Measurements from ENCODE around the gene BCLAF1.
A peak's percentile ranks its signal among the peaks of the same experiment; 100 is the strongest.

Gene BCLAF1

DNA sequence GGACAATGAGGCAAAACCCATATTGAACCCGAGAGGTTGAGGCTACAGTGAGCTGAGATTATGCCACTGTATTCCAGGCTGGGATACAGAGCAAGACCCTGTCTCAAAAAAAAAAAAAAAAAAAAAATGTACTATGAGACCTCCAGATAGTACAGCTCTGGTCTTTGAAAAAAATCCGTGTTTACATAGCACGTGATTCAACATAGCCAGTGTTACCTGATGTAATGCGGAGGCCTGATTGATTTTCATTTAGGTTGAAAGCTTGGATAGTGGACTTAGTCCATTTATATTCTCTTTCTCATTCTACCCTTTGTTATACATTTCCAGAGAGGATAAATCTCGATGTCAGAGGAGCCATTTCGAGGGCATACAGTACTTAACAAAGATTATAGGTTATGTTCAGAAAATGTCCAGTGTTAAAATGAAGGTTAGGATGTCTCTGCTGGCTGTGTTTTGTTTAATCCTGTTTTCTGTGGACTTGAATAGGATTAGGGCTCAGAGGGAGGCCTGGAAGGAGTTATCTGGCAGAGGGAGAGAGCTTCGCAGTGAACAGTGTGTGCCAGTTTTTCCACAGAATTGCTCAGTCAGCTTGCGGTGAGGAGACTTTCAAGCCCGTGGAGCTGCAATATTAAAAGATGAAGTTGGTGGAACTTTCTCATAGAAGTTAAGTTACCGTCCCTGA is 33.9 kb upstream of the BCLAF1 start:
- no peak for DNase-seq (ENCODE audit: low read depth)
- TF ChIP-seq, protein P1, sequence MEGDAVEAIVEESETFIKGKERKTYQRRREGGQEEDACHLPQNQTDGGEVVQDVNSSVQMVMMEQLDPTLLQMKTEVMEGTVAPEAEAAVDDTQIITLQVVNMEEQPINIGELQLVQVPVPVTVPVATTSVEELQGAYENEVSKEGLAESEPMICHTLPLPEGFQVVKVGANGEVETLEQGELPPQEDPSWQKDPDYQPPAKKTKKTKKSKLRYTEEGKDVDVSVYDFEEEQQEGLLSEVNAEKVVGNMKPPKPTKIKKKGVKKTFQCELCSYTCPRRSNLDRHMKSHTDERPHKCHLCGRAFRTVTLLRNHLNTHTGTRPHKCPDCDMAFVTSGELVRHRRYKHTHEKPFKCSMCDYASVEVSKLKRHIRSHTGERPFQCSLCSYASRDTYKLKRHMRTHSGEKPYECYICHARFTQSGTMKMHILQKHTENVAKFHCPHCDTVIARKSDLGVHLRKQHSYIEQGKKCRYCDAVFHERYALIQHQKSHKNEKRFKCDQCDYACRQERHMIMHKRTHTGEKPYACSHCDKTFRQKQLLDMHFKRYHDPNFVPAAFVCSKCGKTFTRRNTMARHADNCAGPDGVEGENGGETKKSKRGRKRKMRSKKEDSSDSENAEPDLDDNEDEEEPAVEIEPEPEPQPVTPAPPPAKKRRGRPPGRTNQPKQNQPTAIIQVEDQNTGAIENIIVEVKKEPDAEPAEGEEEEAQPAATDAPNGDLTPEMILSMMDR (IDR thresholded peaks at IDR 0.05; ENCODE audit: control insufficient read depth, extremely low read depth, insufficient read depth): no peak
- no peak overlapping the region for H3K4me3 ChIP-seq (ENCODE audit: low read depth, low read length)

DNA sequence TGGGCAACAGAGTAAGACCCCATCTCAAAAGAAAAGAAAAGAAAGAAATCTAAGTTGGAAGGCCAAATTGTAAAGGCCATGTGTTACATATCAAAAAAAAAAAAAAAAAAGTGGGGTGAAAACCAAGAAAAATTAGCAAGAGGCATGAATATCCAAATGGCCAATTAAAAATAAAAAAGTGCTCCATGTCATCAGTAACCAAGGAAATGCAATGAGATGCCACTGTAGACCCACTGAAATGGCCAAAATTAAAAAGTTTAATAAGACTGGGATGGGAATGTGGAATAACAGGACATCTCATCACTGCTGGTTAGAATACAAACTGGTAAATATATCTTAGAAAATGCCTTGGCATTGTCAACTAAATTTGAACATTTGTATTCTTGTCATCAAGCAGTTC is 30.1 kb upstream of the BCLAF1 start:
- no peak overlapping the region for H3K4me3 ChIP-seq (ENCODE audit: low read depth, low read length)
- no peak for DNase-seq (ENCODE audit: low read depth)
- TF ChIP-seq, protein P1 (IDR thresholded peaks at IDR 0.05; ENCODE audit: control insufficient read depth, extremely low read depth, insufficient read depth): no peak

DNA sequence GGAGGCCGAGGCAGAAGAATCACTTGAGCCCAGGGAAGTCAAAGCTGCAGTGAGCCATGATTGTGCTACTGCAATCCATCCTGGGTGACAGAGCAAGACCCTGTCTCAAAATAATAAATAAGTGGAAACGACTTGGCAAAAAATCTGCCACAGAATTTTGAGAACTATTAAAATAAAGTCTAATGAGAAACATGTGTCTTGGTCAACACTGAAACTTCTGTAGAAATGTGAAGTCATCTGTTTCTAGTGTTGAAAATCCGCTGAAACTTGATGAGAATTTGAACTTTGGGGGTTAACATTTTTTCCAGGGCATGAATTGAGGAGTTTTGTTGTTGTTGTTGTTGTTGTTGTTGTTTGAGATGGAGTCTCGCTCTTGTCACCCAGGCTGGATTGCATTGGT is 29.0 kb upstream of the BCLAF1 start:
- H3K4me3 ChIP-seq (ENCODE audit: low read depth, low read length): no peak overlapping the region
- TF ChIP-seq, protein P1 (IDR thresholded peaks at IDR 0.05; ENCODE audit: control insufficient read depth, extremely low read depth, insufficient read depth): no peak
- DNase-seq (ENCODE audit: low read depth): no peak

DNA sequence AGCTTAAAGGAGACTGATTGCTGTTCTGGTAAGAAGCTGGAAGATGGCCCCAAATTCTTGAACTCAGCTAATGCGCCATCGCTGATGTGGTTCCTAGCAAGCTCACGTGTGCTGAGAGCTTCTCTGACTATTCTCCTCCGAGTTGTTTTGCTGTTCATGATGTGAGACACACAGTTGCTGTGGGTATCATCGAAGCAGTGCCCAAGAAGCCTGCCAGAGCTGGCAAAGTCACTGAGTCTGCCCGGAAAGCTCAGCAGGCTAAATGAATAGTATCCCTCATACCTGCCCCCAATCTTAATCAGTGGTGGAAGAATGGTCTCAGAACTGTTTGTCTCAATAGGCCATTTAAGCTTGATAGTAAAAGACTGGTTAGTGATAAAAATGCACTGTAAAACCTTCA is 28.3 kb upstream of the BCLAF1 start:
- no peak overlapping the region for H3K4me3 ChIP-seq (ENCODE audit: low read depth, low read length)
- TF ChIP-seq, protein P1 (IDR thresholded peaks at IDR 0.05; ENCODE audit: control insufficient read depth, extremely low read depth, insufficient read depth): no peak
- DNase-seq (ENCODE audit: low read depth): no peak

DNA sequence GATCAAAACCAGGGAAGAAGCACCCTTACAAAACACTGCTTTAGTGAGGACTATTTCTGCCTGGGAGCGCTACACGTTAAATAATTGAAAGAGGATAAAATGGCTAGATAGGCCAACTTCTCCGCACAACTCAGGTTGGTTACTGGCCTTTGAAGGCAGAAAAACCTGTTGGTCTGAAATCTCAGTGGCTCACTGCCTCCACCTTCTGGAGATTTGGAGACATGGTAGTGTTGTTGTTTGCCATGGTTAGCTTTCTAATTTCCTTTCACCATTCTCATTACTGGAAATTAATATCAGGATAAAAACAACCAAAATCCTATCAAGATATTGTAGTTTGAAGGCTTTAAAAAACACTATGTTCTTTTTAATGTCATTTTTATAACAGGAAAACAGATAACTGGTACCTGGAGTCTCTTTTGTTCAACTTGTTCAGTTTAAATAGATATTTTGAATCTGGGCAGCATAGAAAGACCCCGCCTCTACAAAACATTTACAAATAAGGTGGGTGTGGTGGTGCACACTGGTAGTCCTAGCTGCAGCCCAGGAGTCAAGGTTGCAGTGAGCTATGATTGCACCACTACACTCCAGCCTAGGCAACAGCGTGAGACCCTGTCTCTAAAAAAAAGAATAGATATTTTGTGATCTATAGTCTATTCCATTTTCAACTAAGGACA is 27.5 kb upstream of the BCLAF1 start:
- DNase-seq (ENCODE audit: low read depth): peak; percentile 76
- no peak overlapping the region for H3K4me3 ChIP-seq (ENCODE audit: low read depth, low read length)
- TF ChIP-seq, protein P1 (IDR thresholded peaks at IDR 0.05; ENCODE audit: control insufficient read depth, extremely low read depth, insufficient read depth): peak; percentile 85

DNA sequence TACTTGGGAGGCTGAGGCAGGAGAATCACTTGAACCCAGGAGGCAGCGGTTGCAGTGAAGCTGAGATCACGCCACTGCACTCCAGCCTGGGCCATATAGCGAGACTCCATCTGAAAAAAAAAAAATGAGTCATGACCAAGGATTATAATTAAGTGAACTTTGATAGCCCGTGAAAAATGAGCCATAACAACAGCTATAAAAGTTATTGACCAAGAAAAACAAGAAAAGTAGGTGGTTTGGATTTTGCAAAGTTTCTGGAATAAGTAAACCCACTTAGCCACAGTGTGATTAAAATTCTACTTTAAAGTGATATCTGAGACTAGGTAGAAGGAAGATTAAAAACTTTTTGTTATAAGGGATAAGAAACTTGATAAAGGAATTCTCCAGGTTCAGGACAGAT is 25.9 kb upstream of the BCLAF1 start:
- no peak overlapping the region for H3K4me3 ChIP-seq (ENCODE audit: low read depth, low read length)
- TF ChIP-seq, protein P1 (IDR thresholded peaks at IDR 0.05; ENCODE audit: control insufficient read depth, extremely low read depth, insufficient read depth): no peak
- DNase-seq (ENCODE audit: low read depth): no peak

Measured in LNCaP clone FGC (cell line).